Endodermal cell (in vitro differentiated cells): ENCODE results near the gene TEKTIP1. TPM values are rescaled to one million over a fixed set of nuclear protein-coding genes. Genes with fewer than 3 reads are reported as not detected.

ENCODE experiments used
- DNase-seq: peaks from one replicate; pipeline ENCODE4 v3.0.0-alpha.2; 2017
- H3K27ac ChIP-seq: 2 replicates; pipeline ENCODE4 v1.5.1; 2013; ENCODE audit warnings: mild to moderate bottlenecking, low read depth, low read length, moderate library complexity
- H3K27me3 ChIP-seq: 2 replicates; pipeline ENCODE4 v1.6.1; 2013; ENCODE audit warnings: mild to moderate bottlenecking, low read length, moderate library complexity; ENCODE audit not compliant: insufficient read depth, control insufficient read depth, poor library complexity, severe bottlenecking
- H3K36me3 ChIP-seq: 2 replicates; pipeline ENCODE4 v1.7.0; 2013; ENCODE audit warnings: mild to moderate bottlenecking, low read length, moderate library complexity; ENCODE audit not compliant: control insufficient read depth, insufficient read depth
- H3K4me1 ChIP-seq: one replicate; pipeline ENCODE4 v1.7.0; 2013; ENCODE audit warnings: low read length; ENCODE audit not compliant: control insufficient read depth, insufficient read depth
- H3K4me3 ChIP-seq: 2 replicates; pipeline ENCODE4 v1.5.1; 2013; ENCODE audit warnings: mild to moderate bottlenecking, low read length, moderate library complexity
- H3K9ac ChIP-seq: 2 replicates; pipeline ENCODE4 v1.6.1; 2013; ENCODE audit warnings: mild to moderate bottlenecking, low read length, moderate library complexity; ENCODE audit not compliant: poor library complexity, severe bottlenecking; ENCODE audit errors: extremely low read depth
- H3K9me3 ChIP-seq: 2 replicates; pipeline ENCODE4 v1.6.1; 2013; ENCODE audit warnings: mild to moderate bottlenecking, low read length, moderate library complexity; ENCODE audit not compliant: control insufficient read depth
- H3K27ac Mint-ChIP-seq: 2 replicates; pipeline ENCODE4 v1.8.0; 2020; ENCODE audit warnings: mixed read lengths
- H3K27me3 Mint-ChIP-seq: 2 replicates; pipeline ENCODE4 v1.8.0; 2021; ENCODE audit warnings: mild to moderate bottlenecking, mixed read lengths; ENCODE audit not compliant: insufficient read depth
- H3K36me3 Mint-ChIP-seq: 2 replicates; pipeline ENCODE4 v1.8.0; 2020; ENCODE audit warnings: low read depth, mixed read lengths
- H3K4me1 Mint-ChIP-seq: 2 replicates; pipeline ENCODE4 v1.8.0; 2020; ENCODE audit warnings: mixed read lengths
- H3K4me3 Mint-ChIP-seq: 2 replicates; pipeline ENCODE4 v1.8.0; 2020; ENCODE audit warnings: mild to moderate bottlenecking, moderate library complexity, mixed read lengths
- H3K9me3 Mint-ChIP-seq: 2 replicates; pipeline ENCODE4 v1.8.0; 2020; ENCODE audit warnings: mild to moderate bottlenecking, mixed read lengths
- WGBS, 2 experiments: methylation state at CpG; one replicate each; pipeline versions ENCODE4 v1.1.5 to v1.1.7; 2013; ENCODE audit warnings: missing lambda C conversion rate in 2 of 2, mixed read lengths in 1 of 2; ENCODE audit not compliant: insufficient coverage in 1 of 2, insufficient read length in 1 of 2; 5-methylcytosine and 5-hydroxymethylcytosine counted together
- total RNA-seq, 2 donors: library from RNA; stranded (reverse); fragmentation: NEBNext Ultra II Directional in 1 of 2; extraction: Animal tissue kit (Norgen Biotek cat#: 25700) in 1 of 2; gene quantifications; 2 replicates in 1 of 2; 3 replicates in 1 of 2; pipeline ENCODE4 v1.2.1, GENCODE V29; 2021
- TF ChIP-seq, protein P1 (sequence below): fragments of 200-600 bp; sonication (generic); conservative IDR thresholded peaks from 2 replicates; pipeline ENCODE4 v1.5.0; 2021; ENCODE audit warnings: antibody characterized with exemption, mild to moderate bottlenecking

TEKTIP1 gene
- total RNA-seq, 2 donors from 2014 or later: 4.6 to 5.7 TPM

DNA sequence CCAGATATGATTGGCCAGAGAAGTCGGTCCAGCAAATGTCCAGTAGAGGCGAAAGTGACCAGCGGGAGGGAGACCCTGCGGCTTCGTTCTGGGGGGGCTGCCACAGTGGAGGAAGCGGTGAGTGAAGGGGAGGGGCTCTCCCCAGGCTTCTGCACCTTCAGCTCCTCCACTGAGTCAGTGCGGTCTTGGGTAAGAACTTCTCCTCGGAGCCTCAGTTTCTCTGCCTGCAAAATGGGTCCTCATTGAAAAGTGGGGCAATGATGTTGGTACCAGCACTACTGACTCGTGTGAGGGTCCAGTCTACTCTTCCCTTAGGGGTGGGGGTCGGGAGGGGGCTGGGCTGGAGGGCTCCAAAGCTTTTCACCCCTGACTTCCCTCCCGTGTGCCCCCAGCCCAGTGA, 50.5 kb downstream of the TEKTIP1 start:
- Histone ChIP-seq H3K4me1 (no peaks in the 10 kb centered on the region), H3K9ac (no peak overlapping the region), H3K4me3 (no peak overlapping the region), H3K27ac (no peak overlapping the region), H3K27me3 (peaks cover 35% of the 10 kb centered on the region), H3K36me3 (no peaks in the 10 kb centered on the region), H3K9me3 (no peaks in the 10 kb centered on the region)
- Mint-ChIP-seq H3K36me3 (no peaks in the 10 kb centered on the region), H3K27me3 (peaks cover 59% of the 10 kb centered on the region), H3K9me3 (peaks cover 8% of the 10 kb centered on the region), H3K4me1 (no peaks in the 10 kb centered on the region), H3K4me3 (no peak overlapping the region), H3K27ac (no peak overlapping the region)
- WGBS, 2 experiments: 76 to 87% methylated on average over 4 to 11 of the region's 11 CpGs
- TF ChIP-seq, protein P1, sequence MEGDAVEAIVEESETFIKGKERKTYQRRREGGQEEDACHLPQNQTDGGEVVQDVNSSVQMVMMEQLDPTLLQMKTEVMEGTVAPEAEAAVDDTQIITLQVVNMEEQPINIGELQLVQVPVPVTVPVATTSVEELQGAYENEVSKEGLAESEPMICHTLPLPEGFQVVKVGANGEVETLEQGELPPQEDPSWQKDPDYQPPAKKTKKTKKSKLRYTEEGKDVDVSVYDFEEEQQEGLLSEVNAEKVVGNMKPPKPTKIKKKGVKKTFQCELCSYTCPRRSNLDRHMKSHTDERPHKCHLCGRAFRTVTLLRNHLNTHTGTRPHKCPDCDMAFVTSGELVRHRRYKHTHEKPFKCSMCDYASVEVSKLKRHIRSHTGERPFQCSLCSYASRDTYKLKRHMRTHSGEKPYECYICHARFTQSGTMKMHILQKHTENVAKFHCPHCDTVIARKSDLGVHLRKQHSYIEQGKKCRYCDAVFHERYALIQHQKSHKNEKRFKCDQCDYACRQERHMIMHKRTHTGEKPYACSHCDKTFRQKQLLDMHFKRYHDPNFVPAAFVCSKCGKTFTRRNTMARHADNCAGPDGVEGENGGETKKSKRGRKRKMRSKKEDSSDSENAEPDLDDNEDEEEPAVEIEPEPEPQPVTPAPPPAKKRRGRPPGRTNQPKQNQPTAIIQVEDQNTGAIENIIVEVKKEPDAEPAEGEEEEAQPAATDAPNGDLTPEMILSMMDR: no peak
- DNase-seq: no peak

DNA sequence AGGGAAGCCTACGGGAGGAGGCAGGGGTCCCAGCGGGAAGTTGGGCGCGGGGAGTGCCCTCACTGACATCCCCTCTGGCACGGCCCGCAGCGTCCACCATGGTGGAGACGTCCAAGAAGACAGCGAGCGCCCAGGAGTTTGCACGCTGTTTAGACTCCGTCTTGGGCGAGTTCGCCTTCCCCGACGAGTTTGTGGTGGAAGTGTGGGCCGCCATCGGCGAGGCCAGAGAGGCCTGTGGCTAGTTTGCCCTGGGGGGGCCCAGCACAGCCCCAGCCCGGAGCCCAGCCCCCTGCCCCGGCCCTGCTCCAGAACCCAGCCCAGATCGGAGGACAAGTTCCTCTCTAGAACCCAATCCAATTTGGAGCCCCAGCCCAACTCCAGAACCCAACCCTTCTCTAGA, 51.0 kb downstream of the TEKTIP1 start:
- no peak for DNase-seq
- no peak overlapping the region for H3K4me3 Mint-ChIP-seq
- 89 to 100% methylated on average over 5 to 22 of the region's 22 CpGs for whole genome bisulfite sequencing, 2 experiments
- H3K36me3 ChIP-seq: no peaks in the 10 kb centered on the region
- peaks cover 8% of the 10 kb centered on the region for H3K9me3 Mint-ChIP-seq
- H3K9me3 ChIP-seq: no peaks in the 10 kb centered on the region
- no peaks in the 10 kb centered on the region for H3K4me1 Mint-ChIP-seq
- H3K36me3 Mint-ChIP-seq: no peaks in the 10 kb centered on the region
- no peaks in the 10 kb centered on the region for H3K4me1 ChIP-seq
- peaks cover 58% of the 10 kb centered on the region for H3K27me3 Mint-ChIP-seq
- TF ChIP-seq, protein P1: no peak
- H3K27ac Mint-ChIP-seq: no peak overlapping the region
- no peak overlapping the region for H3K27ac ChIP-seq
- no peak overlapping the region for H3K4me3 ChIP-seq
- no peak overlapping the region for H3K9ac ChIP-seq
- H3K27me3 ChIP-seq: peaks cover 30% of the 10 kb centered on the region

DNA sequence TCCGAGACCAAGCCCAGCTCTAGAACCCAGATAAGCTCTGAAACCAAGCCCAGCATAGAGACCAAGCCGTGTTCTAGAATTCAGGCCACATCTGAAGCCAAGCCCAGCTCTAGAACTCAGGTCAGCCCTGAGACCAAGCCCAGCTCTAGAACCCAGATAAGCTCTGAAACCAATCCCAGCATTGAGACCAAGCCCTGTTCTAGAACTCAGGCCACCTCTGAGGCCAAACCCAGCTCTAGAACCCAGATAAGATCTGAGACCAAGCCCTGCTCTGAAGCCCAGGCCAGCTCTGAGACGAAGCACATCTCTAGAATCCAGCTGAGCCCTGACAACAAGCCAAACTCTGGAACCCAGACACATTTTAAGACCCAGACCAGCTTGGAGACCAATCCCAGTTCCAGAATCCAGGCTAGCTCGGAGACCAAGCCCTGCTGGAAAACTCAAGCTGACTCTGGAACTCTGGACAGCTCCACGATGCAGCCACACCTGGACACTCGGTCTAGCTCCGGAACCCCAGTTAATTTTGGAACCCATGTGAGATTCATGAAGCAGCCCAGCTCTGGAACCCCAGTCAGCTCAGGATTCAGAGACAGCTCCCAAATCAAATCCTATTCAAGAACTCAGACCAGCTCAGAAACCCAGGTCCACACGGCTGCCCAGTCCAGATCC, 52.2 kb downstream of the TEKTIP1 start:
- Histone ChIP-seq H3K27me3 (peaks cover 20% of the 10 kb centered on the region), H3K4me3 (no peak overlapping the region), H3K36me3 (no peaks in the 10 kb centered on the region), H3K27ac (no peak overlapping the region), H3K9me3 (no peaks in the 10 kb centered on the region), H3K4me1 (no peaks in the 10 kb centered on the region), H3K9ac (no peak overlapping the region)
- 82 to 86% methylated on average over 7 to 8 of the region's 8 CpGs for WGBS, 2 experiments
- H3K27me3 Mint-ChIP-seq: peaks cover 51% of the 10 kb centered on the region
- no peaks in the 10 kb centered on the region for H3K36me3 Mint-ChIP-seq
- peaks cover 8% of the 10 kb centered on the region for H3K9me3 Mint-ChIP-seq
- no peak overlapping the region for H3K27ac Mint-ChIP-seq
- no peak overlapping the region for H3K4me3 Mint-ChIP-seq
- DNase-seq: no peak
- no peaks in the 10 kb centered on the region for H3K4me1 Mint-ChIP-seq
- TF ChIP-seq, protein P1: no peak
